IMR-90 (cell line): ENCODE data around the gene SRD5A3. TPM values are rescaled to one million over a fixed set of nuclear protein-coding genes. Genes with fewer than 3 reads are reported as not detected.

Source experiments
- ATAC-seq: fragments of 200-7000 bp; cut with Tn5 transposase; 2 replicates; pipeline ENCODE4 v1.9.1; 2020; ENCODE audit warnings: low read depth, mild to moderate bottlenecking, moderate library complexity
- BruUV-seq: library from RNA; stranded (reverse); fragments of 400-500 nt; replicated peaks from 2 replicates; lab custom pipeline; 2021; lab: Mats Ljungman, UMichigan
- CTCF ChIA-PET: fragments of 300-600 bp; formaldehyde crosslinking; extraction: SDS; loops from one replicate; lab custom pipeline; 2021; ENCODE audit warnings: antibody characterized with exemption; lab: Yijun Ruan, JAX
- POLR2A ChIA-PET: fragments of 300-600 bp; sonication (Branson Sonifier 250); formaldehyde crosslinking; loops from one replicate; lab custom pipeline; 2022; ENCODE audit warnings: antibody characterized with exemption; ENCODE audit not compliant: unreplicated experiment; lab: Charles Lee
- DNase-seq: peaks from one replicate; pipeline ENCODE4 v3.0.0; 2013
- H2AFZ ChIP-seq: replicated peaks from 2 replicates; pipeline ENCODE3; 2013; ENCODE audit warnings: low read length, mild to moderate bottlenecking; ENCODE audit not compliant: poor library complexity
- H2AK5ac ChIP-seq: 2 replicates; pipeline ENCODE4 v1.6.1; 2013; ENCODE audit warnings: low read depth, low read length, inconsistent platforms
- H2AK9ac ChIP-seq: replicated peaks from 2 replicates; pipeline ENCODE3; 2013; ENCODE audit warnings: mild to moderate bottlenecking, low read depth, low read length, moderate library complexity; ENCODE audit not compliant: poor library complexity
- H2BK120ac ChIP-seq: 2 replicates; pipeline ENCODE4 v1.6.1; 2013; ENCODE audit warnings: low read depth, low read length, inconsistent platforms
- H2BK15ac ChIP-seq: 3 replicates; pipeline ENCODE4 v1.6.1; 2013; ENCODE audit warnings: low read depth, low read length, inconsistent platforms
- H2BK20ac ChIP-seq: 2 replicates; pipeline ENCODE4 v1.6.1; 2013; ENCODE audit warnings: low read depth, mild to moderate bottlenecking, inconsistent platforms, low read length, moderate library complexity
- H2BK5ac ChIP-seq: 2 replicates; pipeline ENCODE4 v1.6.1; 2013; ENCODE audit warnings: mild to moderate bottlenecking, low read depth, low read length, inconsistent platforms; ENCODE audit not compliant: poor library complexity, severe bottlenecking
- H3K14ac ChIP-seq: replicated peaks from 2 replicates; pipeline ENCODE4 v1.6.1; 2013; ENCODE audit warnings: low read depth, low read length, inconsistent platforms
- H3K18ac ChIP-seq: 2 replicates; pipeline ENCODE4 v1.6.1; 2013; ENCODE audit warnings: low read depth, low read length, control low read depth
- H3K23ac ChIP-seq: 2 replicates; pipeline ENCODE4 v1.6.1; 2013; ENCODE audit warnings: low read depth, low read length, inconsistent platforms
- H3K27ac ChIP-seq: 2 replicates; pipeline ENCODE4 v1.5.1; 2013; ENCODE audit warnings: mild to moderate bottlenecking, control low read depth, low read length; ENCODE audit not compliant: insufficient read depth
- H3K27me3 ChIP-seq: 2 replicates; pipeline ENCODE4 v1.6.1; 2013; ENCODE audit warnings: low read length; ENCODE audit not compliant: control insufficient read depth, insufficient read depth
- H3K36me3 ChIP-seq: 2 replicates; pipeline ENCODE4 v1.6.1; 2013; ENCODE audit warnings: low read length, mixed read lengths; ENCODE audit not compliant: control insufficient read depth, insufficient read depth
- H3K4ac ChIP-seq: 2 replicates; pipeline ENCODE4 v1.6.1; 2013; ENCODE audit warnings: low read depth, low read length, inconsistent platforms
- H3K4me1 ChIP-seq: 2 replicates; pipeline ENCODE4 v1.6.1; 2013; ENCODE audit warnings: low read length, mixed read lengths; ENCODE audit not compliant: control insufficient read depth, insufficient read depth
- H3K4me2 ChIP-seq: 2 replicates; pipeline ENCODE4 v1.6.1; 2013; ENCODE audit warnings: low read depth, mild to moderate bottlenecking, control low read depth, low read length, moderate library complexity
- H3K4me3 ChIP-seq: 2 replicates; pipeline ENCODE4 v1.5.1; 2013; ENCODE audit warnings: low read depth, mild to moderate bottlenecking, control low read depth, low read length, moderate library complexity; ENCODE audit not compliant: insufficient read depth
- H3K56ac ChIP-seq: 2 replicates; pipeline ENCODE4 v1.6.1; 2013; ENCODE audit warnings: low read length, inconsistent platforms; ENCODE audit not compliant: insufficient read depth; ENCODE audit errors: extremely low read depth
- H3K79me1 ChIP-seq, 2 experiments: 2 replicates each; pipeline ENCODE4 v1.6.1; 2013; ENCODE audit warnings: low read length in 2 of 2, inconsistent platforms in 1 of 2, low read depth in 1 of 2
- H3K9ac ChIP-seq: 2 replicates; pipeline ENCODE4 v1.6.1; 2013; ENCODE audit warnings: low read depth, low read length, control low read depth
- H3K9me1 ChIP-seq: 2 replicates; pipeline ENCODE4 v1.6.1; 2013; ENCODE audit warnings: low read length, inconsistent platforms; ENCODE audit not compliant: insufficient read depth
- H3K9me3 ChIP-seq: 2 replicates; pipeline ENCODE4 v1.6.1; 2013; ENCODE audit warnings: low read length; ENCODE audit not compliant: control insufficient read depth, insufficient read depth
- H4K20me1 ChIP-seq: 2 replicates; pipeline ENCODE4 v1.6.1; 2013; ENCODE audit warnings: low read length, inconsistent platforms; ENCODE audit not compliant: insufficient read depth
- H4K5ac ChIP-seq: 2 replicates; pipeline ENCODE4 v1.6.1; 2013; ENCODE audit warnings: mild to moderate bottlenecking, low read depth, low read length, control low read depth
- H4K8ac ChIP-seq, 2 experiments: 2 replicates each; pipeline ENCODE4 v1.6.1; 2013; ENCODE audit warnings: low read depth in 2 of 2, low read length in 2 of 2, control low read depth in 1 of 2, inconsistent platforms in 1 of 2
- H4K91ac ChIP-seq: 2 replicates; pipeline ENCODE4 v1.6.1; 2013; ENCODE audit warnings: low read depth, low read length, inconsistent platforms; ENCODE audit not compliant: insufficient read depth
- BHLHE40 ChIP-seq: fragments of 150-350 bp; IDR thresholded peaks from 2 replicates; pipeline ENCODE4 v1.6.1; 2016; ENCODE audit warnings: mild to moderate bottlenecking, low read depth, low read length
- FOS ChIP-seq: fragments of 150-350 bp; IDR thresholded peaks from 2 replicates; pipeline ENCODE4 v1.6.1; 2016; ENCODE audit warnings: low read depth, low read length
- MAFK ChIP-seq: IDR thresholded peaks from 2 replicates; pipeline ENCODE4 v1.6.1; 2012; ENCODE audit warnings: low read depth, low read length, improper control_type of control experiment
- MAZ ChIP-seq: IDR thresholded peaks from 2 replicates; pipeline ENCODE4 v1.6.1; 2012; ENCODE audit warnings: low read depth, mild to moderate bottlenecking, low read length, improper control_type of control experiment, moderate library complexity, borderline replicate concordance
- NFE2L2 ChIP-seq: fragments of 150-350 bp; IDR thresholded peaks from 2 replicates; pipeline ENCODE4 v1.6.1; 2016; ENCODE audit warnings: low read depth, mild to moderate bottlenecking, low read length
- POLR2A ChIP-seq: IDR thresholded peaks from 2 replicates; pipeline ENCODE4 v1.6.1; 2012; ENCODE audit warnings: mild to moderate bottlenecking, low read depth, low read length
- RAD21 ChIP-seq: IDR thresholded peaks from 2 replicates; pipeline ENCODE4 v1.6.1; 2012; ENCODE audit warnings: low read length, improper control_type of control experiment
- RFX5 ChIP-seq: IDR thresholded peaks from 2 replicates; pipeline ENCODE4 v1.8.0; 2012; ENCODE audit warnings: low read depth, mild to moderate bottlenecking, low read length, moderate library complexity
- SMC3 ChIP-seq: fragments of 150-350 bp; IDR thresholded peaks from 2 replicates; pipeline ENCODE4 v1.6.1; 2016; ENCODE audit warnings: low read depth, mild to moderate bottlenecking, antibody characterized with exemption, low read length, moderate library complexity
- USF2 ChIP-seq: fragments of 150-350 bp; IDR thresholded peaks from 2 replicates; pipeline ENCODE4 v1.6.1; 2017; ENCODE audit warnings: mild to moderate bottlenecking, antibody characterized with exemption, low read length, low read depth
- WGBS, 2 experiments: methylation state at CpG; one replicate each; pipeline versions ENCODE4 v1.1.5 to v1.1.7; 2013; ENCODE audit warnings: missing lambda C conversion rate in 2 of 2; ENCODE audit not compliant: insufficient read length in 1 of 2; ENCODE audit errors: extremely low coverage in 2 of 2; 5-methylcytosine and 5-hydroxymethylcytosine counted together
- dilution Hi-C: fragments of 300-500 bp; cut with HindIII; formaldehyde crosslinking; loops from one replicate; pipeline ENCODE4 v1.14.3; 2018; ENCODE audit warnings: low sequenced_read_pairs; ENCODE audit not compliant: unreplicated experiment
- in situ Hi-C: fragments of 300-500 bp; cut with MboI; formaldehyde crosslinking; loops from 3 replicates; pipeline ENCODE4 v1.14.3; 2019; ENCODE audit warnings: low sequenced_read_pairs, inconsistent platforms, mixed read lengths
- intact Hi-C: fragments of 100-400 bp; cut with micrococcal nuclease; formaldehyde crosslinking; loops from 2 replicates; pipeline ENCODE4 v1.10.0; 2022
- polyA plus RNA-seq, 3 experiments: library from polyadenylated mRNA; depleted of rRNA; stranded (reverse); fragments of >200 nt; gene quantifications; 2 replicates each; pipeline ENCODE4 v1.2.3, GENCODE V29; 2012; ENCODE audit warnings: low replicate concordance in 1 of 3
- total RNA-seq: library from RNA; depleted of rRNA; stranded (reverse); fragments of >200 nt; gene quantifications from 2 replicates; pipeline ENCODE4 v1.2.3, GENCODE V29; 2012

The SRD5A3 gene
- total and polyA plus RNA-seq, 2 of the 4 experiments (the other 2 are of a cell fraction), result 5.6 to 6.8 TPM

- intact Hi-C loops (no loop called here), in situ Hi-C loops (loop anchor here (25.0 kb wide), 2 partner anchors 401 to 574 kb away; no protein-coding TSS in a partner anchor), dilution Hi-C loops (no loop called here)
- TF ChIP-seq POLR2A (no peak), FOS (no peak), BHLHE40 (no peak), USF2 (no peak), RFX5 (no peak), NFE2L2 (no peak), RAD21 (no peak), MAZ (no peak), MAFK (no peak), SMC3 (no peak)
- Histone ChIP-seq H2BK20ac (no peak overlapping the region), H2BK5ac (no peak overlapping the region), H3K4ac (no peak overlapping the region), H2AFZ (no peak overlapping the region), H3K14ac (no peak overlapping the region), H4K20me1 (no peaks in the 10 kb centered on the region), H3K56ac (no peak overlapping the region), H3K4me2 (no peak overlapping the region), H3K9ac (no peak overlapping the region), H2AK9ac (no peak overlapping the region), H4K8ac (no peak overlapping the region), H3K4me3 (no peak overlapping the region), H3K9me1 (no peaks in the 10 kb centered on the region), H3K23ac (no peak overlapping the region), H3K79me1 (no peaks in the 10 kb centered on the region), H3K18ac (no peak overlapping the region), H3K27ac (no peak overlapping the region), H3K4me1 (no peaks in the 10 kb centered on the region), H2BK120ac (no peak overlapping the region), H3K9me3 (no peaks in the 10 kb centered on the region; the same call in 1 of the 2 replicates), H2AK5ac (no peak overlapping the region), H2BK15ac (no peak overlapping the region), H3K36me3 (no peaks in the 10 kb centered on the region), H3K27me3 (no peaks in the 10 kb centered on the region), H4K5ac (no peak overlapping the region), H4K91ac (no peak overlapping the region)
- CTCF ChIA-PET, result interaction anchor here (0.9 kb wide), 1 partner anchor 10 kb away, joined by 4 read pairs; no protein-coding TSS in a partner anchor
- ATAC-seq, result no peak
- no peak for DNase-seq
- WGBS, 2 experiments, result 94% methylated on average over 8 of the region's 22 CpGs; no CpG with 5 or more reads in 1 of the 2 experiments
- POLR2A ChIA-PET, result no interaction called here
- BruUV-seq, result no TSS peak
These were observed 9.7 kb upstream of the SRD5A3 start for GRCh38 chr4:55336138-55337034.
